PFSK-1 (cell line): ENCODE data around the gene AIMP1.

Experiments
- POLR2AphosphoS5 ChIP-seq: IDR thresholded peaks from 2 replicates; pipeline ENCODE4 v1.6.1; 2012; ENCODE audit warnings: low read depth, mild to moderate bottlenecking, control low read depth, low read length, moderate library complexity
- REST ChIP-seq, 2 experiments: IDR thresholded peaks; 2 replicates each; pipeline versions ENCODE4 v1.6.1 to v1.8.0; 2011 to 2012; ENCODE audit warnings: low read depth in 2 of 2, low read length in 2 of 2, control low read depth in 1 of 2, inconsistent platforms in 1 of 2, mild to moderate bottlenecking in 1 of 2, moderate library complexity in 1 of 2; ENCODE audit not compliant: insufficient read depth in 1 of 2
- TAF1 ChIP-seq: IDR thresholded peaks from 2 replicates; pipeline ENCODE4 v1.6.1; 2012; ENCODE audit warnings: low read length, control low read depth, borderline replicate concordance; ENCODE audit not compliant: insufficient read depth

GRCh38 chr4:106277140-106277675, 39.1 kb upstream of the AIMP1 start:
- TF ChIP-seq TAF1 (no peak), REST (IDR thresholded peaks at IDR 0.05; ENCODE audit: insufficient read depth in 1 of 2, low read depth in 2 of 2, low read length in 2 of 2) (no peak), POLR2AphosphoS5 (no peak)
